Peyer's patch (tissue), 4 donors: ENCODE results near the gene FBXO28.

Source experiments
- CTCF ChIP-seq, 6 experiments: fragments of 450-650 bp in 4 of 6; fragments of 200-600 bp in 2 of 6; sonication (generic) in 1 of 6; IDR thresholded peaks; one replicate each; pipeline ENCODE4 v1.5.1; 2017 to 2019; ENCODE audit warnings: antibody characterized with exemption in 6 of 6, mild to moderate bottlenecking in 3 of 6, moderate library complexity in 1 of 6
- POLR2A ChIP-seq, 2 donors: fragments of 450-650 bp; IDR thresholded peaks; one replicate each; pipeline ENCODE4 v1.5.1; 2017; ENCODE audit warnings: antibody characterized with exemption in 2 of 2, mild to moderate bottlenecking in 2 of 2, moderate library complexity in 2 of 2

DNA sequence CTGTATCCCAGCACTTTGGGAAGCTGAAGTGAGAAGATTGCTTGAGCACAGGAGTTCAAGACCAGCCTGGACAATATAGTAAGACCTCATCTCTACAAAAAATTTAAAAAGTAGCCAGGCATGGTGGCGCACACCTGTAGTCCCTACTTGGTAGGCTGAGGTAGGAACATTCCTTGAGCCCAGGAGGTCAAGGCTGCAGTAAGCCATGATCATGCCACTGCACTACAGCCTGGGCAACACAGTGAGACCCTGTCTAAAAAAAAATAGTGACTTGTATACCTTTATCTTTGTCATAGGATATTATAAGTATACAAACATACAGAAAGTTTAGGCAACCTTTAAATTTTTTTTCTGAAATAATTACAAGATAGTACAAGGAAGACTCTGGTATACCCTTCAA lies 3.9 kb upstream of the FBXO28 start:
- no peak for TF ChIP-seq POLR2A (IDR thresholded peaks at IDR 0.05)
- TF ChIP-seq CTCF (IDR thresholded peaks at IDR 0.05) = no peak
